B cell (primary cell): ENCODE results near the gene DENND1C. TPM values are rescaled to one million over a fixed set of nuclear protein-coding genes. Genes with fewer than 3 reads are reported as not detected.
"Not testable (repeated sequence)": the region's sequence is repeated elsewhere in the genome, so short reads cannot be mapped to it uniquely, and the experiment has no call there.

ENCODE experiments used
- ATAC-seq: fragments of 200-7000 bp; cut with Tn5 transposase; one replicate; pipeline ENCODE4 v1.10.0; 2021; ENCODE audit warnings: low read depth, mild to moderate bottlenecking, moderate number of reproducible peaks, moderate library complexity
- CTCF ChIA-PET: fragments of 350-600 bp; sonication (Branson Sonifier 250); formaldehyde crosslinking; loops from one replicate; lab custom pipeline; 2021; ENCODE audit warnings: antibody characterized with exemption, inconsistent platforms; lab: Charles Lee
- POLR2A ChIA-PET: fragments of 350-600 bp; sonication (Branson Sonifier 250); formaldehyde crosslinking; loops from one replicate; lab custom pipeline; 2021; ENCODE audit warnings: antibody characterized with exemption; lab: Charles Lee
- DNase-seq: peaks from one replicate; pipeline ENCODE4 v3.0.0; 2013
- H2AFZ ChIP-seq: 2 replicates; pipeline ENCODE4 v1.6.1; 2012; ENCODE audit warnings: mild to moderate bottlenecking, low read depth, low read length; ENCODE audit not compliant: insufficient read depth, poor library complexity, severe bottlenecking
- H3K27ac ChIP-seq, 2 donors: 1 replicate in 1 of 2; 2 replicates in 1 of 2; pipeline ENCODE4 v1.5.1; 2012 to 2013; ENCODE audit warnings: low read length in 2 of 2, mild to moderate bottlenecking in 2 of 2, moderate library complexity in 1 of 2
- H3K27me3 ChIP-seq, 4 experiments: fragments of 200-600 bp in 1 of 4; sonication (generic) in 1 of 4; replicated peaks in 1 of 4; 1 replicate in 2 of 4; 2 replicates in 2 of 4; pipeline versions ENCODE4 v1.6.1 to v1.7.0; 2013 to 2016; ENCODE audit warnings: low read length in 3 of 4, mild to moderate bottlenecking in 2 of 4, mixed read lengths in 1 of 4, moderate library complexity in 1 of 4; ENCODE audit not compliant: insufficient read depth in 4 of 4, control insufficient read depth in 3 of 4; ENCODE audit errors: control extremely low read depth in 1 of 4
- H3K36me3 ChIP-seq, 2 experiments: replicated peaks in 1 of 2; 1 replicate in 1 of 2; 2 replicates in 1 of 2; pipeline versions ENCODE4 v1.6.1 to v1.7.1; 2013; ENCODE audit warnings: low read length in 1 of 2; ENCODE audit not compliant: insufficient read depth in 2 of 2, control insufficient read depth in 1 of 2; ENCODE audit errors: control extremely low read depth in 1 of 2, extremely low read depth in 1 of 2
- H3K4me1 ChIP-seq, 2 donors: fragments of 200-600 bp in 1 of 2; sonication (generic) in 1 of 2; 1 replicate in 1 of 2; 2 replicates in 1 of 2; pipeline versions ENCODE4 v1.5.1 to v1.6.1; 2013 to 2017; ENCODE audit warnings: low read length in 2 of 2; ENCODE audit not compliant: control insufficient read depth in 2 of 2, insufficient read depth in 2 of 2
- H3K4me2 ChIP-seq: replicated peaks from 2 replicates; pipeline ENCODE3; 2012; ENCODE audit warnings: mild to moderate bottlenecking, low read depth, low read length; ENCODE audit not compliant: poor library complexity, severe bottlenecking
- H3K4me3 ChIP-seq, 5 experiments: fragments of 200-600 bp in 1 of 5; sonication (generic) in 1 of 5; 1 replicate in 3 of 5; 2 replicates in 2 of 5; pipeline versions ENCODE4 v1.5.1 to v1.7.0; 2011 to 2016; ENCODE audit warnings: low read length in 4 of 5, mild to moderate bottlenecking in 4 of 5, low read depth in 2 of 5, control low read depth in 1 of 5, moderate library complexity in 1 of 5; ENCODE audit not compliant: insufficient read depth in 1 of 5; ENCODE audit errors: control extremely low read depth in 1 of 5, extremely low read depth in 1 of 5
- H3K79me2 ChIP-seq: fragments of 200-600 bp; sonication (generic); one replicate; pipeline ENCODE4 v1.6.0; 2016; ENCODE audit warnings: low read length; ENCODE audit not compliant: control insufficient read depth, insufficient read depth
- H3K9ac ChIP-seq: fragments of 200-600 bp; sonication (generic); 2 replicates; pipeline ENCODE4 v1.6.1; 2017; ENCODE audit warnings: mild to moderate bottlenecking, low read length, moderate library complexity
- H3K9me3 ChIP-seq, 3 donors: one replicate each; pipeline versions ENCODE4 v1.6.1 to v1.7.1; 2013; ENCODE audit warnings: low read length in 2 of 3; ENCODE audit not compliant: control insufficient read depth in 2 of 3, insufficient read depth in 1 of 3; ENCODE audit errors: control extremely low read depth in 1 of 3
- H4K20me1 ChIP-seq: 2 replicates; pipeline ENCODE4 v1.6.0; 2012; ENCODE audit warnings: mild to moderate bottlenecking, low read length; ENCODE audit not compliant: insufficient read depth, control insufficient read depth, poor library complexity, severe bottlenecking
- H3K27ac Mint-ChIP-seq: one replicate; pipeline ENCODE4 v1.8.0; 2021; ENCODE audit warnings: mixed read lengths
- H3K27me3 Mint-ChIP-seq: one replicate; pipeline ENCODE4 v1.8.0; 2021; ENCODE audit warnings: mixed read lengths
- H3K4me1 Mint-ChIP-seq: one replicate; pipeline ENCODE4 v1.8.0; 2021; ENCODE audit warnings: mixed read lengths
- H3K4me3 Mint-ChIP-seq: one replicate; pipeline ENCODE4 v1.8.0; 2021; ENCODE audit warnings: mixed read lengths
- H3K9me3 Mint-ChIP-seq: one replicate; pipeline ENCODE4 v1.8.0; 2022; ENCODE audit warnings: mixed read lengths; ENCODE audit not compliant: insufficient read depth
- CTCF ChIP-seq: fragments of 200-600 bp; IDR thresholded peaks from one replicate; pipeline ENCODE4 v1.8.0; 2022; ENCODE audit warnings: antibody characterized with exemption, mild to moderate bottlenecking
- EZH2 ChIP-seq: IDR thresholded peaks from 2 replicates; pipeline ENCODE4 v1.6.1; 2012; ENCODE audit warnings: borderline replicate concordance, low read depth, mild to moderate bottlenecking, moderate library complexity, low read length; ENCODE audit not compliant: insufficient read depth, poor library complexity, severe bottlenecking
- WGBS: methylation state at CpG from one replicate; pipeline ENCODE4 v1.1.5; 2013; ENCODE audit warnings: missing lambda C conversion rate; ENCODE audit not compliant: insufficient coverage; 5-methylcytosine and 5-hydroxymethylcytosine counted together
- intact Hi-C: fragments of 100-400 bp; cut with micrococcal nuclease; formaldehyde crosslinking; loops from one replicate; pipeline ENCODE4 v1.10.0; 2022
- polyA plus RNA-seq: library from polyadenylated mRNA; depleted of rRNA; stranded (reverse); fragments of >200 nt; gene quantifications from 2 replicates; pipeline ENCODE4 v1.2.3, GENCODE V29; 2012
- total RNA-seq, 2 donors: library from RNA; stranded (reverse); fragments of 120-200 nt in 1 of 2; gene quantifications; 1 replicate in 1 of 2; 2 replicates in 1 of 2; pipeline versions ENCODE4 v1.2.3 to v1.2.4, GENCODE V29; 2013 to 2022

DENND1C gene
- total and polyA plus RNA-seq, 2 donors (not counting 1 experiment from before 2014, with no cell fraction given): 119 to 132 TPM

DNA sequence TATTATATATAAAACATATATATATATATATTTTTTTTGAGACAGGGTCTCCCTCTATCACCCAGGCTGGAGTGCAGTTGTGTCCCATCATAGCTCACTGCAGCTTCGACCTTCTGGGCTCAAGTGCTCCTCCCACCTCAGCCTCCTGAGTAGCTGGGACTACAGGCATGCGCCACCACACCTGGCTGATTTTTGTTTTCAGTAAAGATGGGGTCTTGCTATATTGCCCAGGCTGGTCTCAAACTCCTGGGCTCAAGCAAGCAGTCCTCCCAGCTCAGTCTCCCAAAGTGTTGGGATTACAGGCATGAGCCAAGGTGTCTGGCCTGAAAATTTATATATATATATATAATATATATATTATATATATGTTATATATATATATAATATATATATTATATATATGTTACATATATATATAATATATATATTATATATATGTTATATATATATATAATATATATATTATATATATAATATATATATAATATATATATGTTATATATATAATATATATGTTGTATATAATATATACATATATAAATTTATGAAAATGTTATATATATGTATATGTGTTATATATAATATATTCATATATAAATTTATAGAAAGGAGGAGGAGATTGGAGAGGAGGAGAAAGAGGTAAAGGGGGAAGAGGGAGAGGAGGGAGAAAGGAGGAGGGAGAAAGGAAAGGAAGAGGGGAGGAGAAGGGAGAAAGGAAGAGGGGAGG, 52.7 kb downstream of the DENND1C start:
- H3K36me3 ChIP-seq, H3K9ac ChIP-seq, H3K27ac Mint-ChIP-seq, H3K27me3 ChIP-seq, H3K9me3 Mint-ChIP-seq, POLR2A ChIA-PET, ATAC-seq, H3K4me3 ChIP-seq, DNase-seq, H3K4me1 Mint-ChIP-seq, H3K27me3 Mint-ChIP-seq, H3K4me3 Mint-ChIP-seq, H4K20me1 ChIP-seq, CTCF ChIA-PET, H3K79me2 ChIP-seq, H3K4me2 ChIP-seq, H3K27ac ChIP-seq, intact Hi-C loops: not testable (repeated sequence)
- H2AFZ ChIP-seq: peak overlapping the region; percentile 74
- peaks cover 0 to 19% (median 0%) of the 10 kb centered on the region in 3 donors for H3K9me3 ChIP-seq
- 80% methylated on average over 2 of the region's 2 CpGs for WGBS
- peaks cover 7 to 19% of the 10 kb centered on the region in 2 donors for H3K4me1 ChIP-seq

GRCh38 chr19:6427131-6427530, 54.5 kb downstream of the DENND1C start:
- ChIA-PET POLR2A (interaction anchor here (2.9 kb wide), 1 partner anchor 34 kb away, joined by 15 read pairs; the partner anchor contains the start of gene GTF2F1), CTCF (no interaction called here)
- DNase-seq: peak; percentile 21
- Mint-ChIP-seq H3K9me3 (no peaks in the 10 kb centered on the region), H3K27ac (peak overlapping the region; percentile 15), H3K4me3 (no peak overlapping the region), H3K4me1 (peaks cover 27% of the 10 kb centered on the region), H3K27me3 (no peaks in the 10 kb centered on the region)
- Histone ChIP-seq H3K36me3 (peaks cover 0 to 5% of the 10 kb centered on the region in 2 experiments), H3K27me3 (no peaks in the 10 kb centered on the region), H3K9ac (no peak overlapping the region), H4K20me1 (peaks cover 20% of the 10 kb centered on the region), H3K27ac (no peak overlapping the region), H3K4me1 (peaks cover 24 to 35% of the 10 kb centered on the region in 2 donors), H3K4me2 (no peak overlapping the region), H3K79me2 (peaks cover 20% of the 10 kb centered on the region), H2AFZ (no peak overlapping the region), H3K4me3 (no peak overlapping the region), H3K9me3 (peaks cover 0 to 19% (median 0%) of the 10 kb centered on the region in 3 donors)
- ATAC-seq: no peak
- no peak for TF ChIP-seq CTCF
- TF ChIP-seq EZH2: no peak
- 94% methylated on average over 17 of the region's 18 CpGs for WGBS
- intact Hi-C loops: no loop called here
